Heart right ventricle (tissue), 16 donors: ENCODE measurements around the gene RNF40. TPM values are rescaled to one million over a fixed set of nuclear protein-coding genes. Genes with fewer than 3 reads are reported as not detected.
A peak's percentile ranks its signal among the peaks of the same experiment; 100 is the strongest.

Source experiments
- ATAC-seq, 8 donors: fragments of 200-7000 bp; cut with Tn5 transposase; one replicate each; pipeline ENCODE4 v1.9.1; 2020; ENCODE audit warnings: mild to moderate bottlenecking in 8 of 8, moderate library complexity in 8 of 8, moderate number of reproducible peaks in 1 of 8
- DNase-seq, 2 donors: peaks; one replicate each; pipeline ENCODE4 v3.0.0-alpha.2; 2020
- H3K27ac ChIP-seq, 10 donors: fragments of 200-600 bp; sonication (generic) in 2 of 10; one replicate each; pipeline versions ENCODE4 v1.5.0 to v1.8.0; 2020 to 2022; ENCODE audit warnings: mild to moderate bottlenecking in 3 of 10
- H3K27me3 ChIP-seq, 7 donors: fragments of 200-600 bp; one replicate each; pipeline ENCODE4 v1.8.0; 2021 to 2022; ENCODE audit warnings: mild to moderate bottlenecking in 2 of 7
- H3K36me3 ChIP-seq, 9 donors: fragments of 200-600 bp; sonication (generic) in 1 of 9; one replicate each; pipeline versions ENCODE4 v1.5.0 to v1.8.0; 2020 to 2022; ENCODE audit warnings: mild to moderate bottlenecking in 2 of 9
- H3K4me1 ChIP-seq, 9 donors: fragments of 200-600 bp; sonication (generic) in 1 of 9; one replicate each; pipeline versions ENCODE4 v1.5.0 to v1.8.0; 2020 to 2022; ENCODE audit warnings: mild to moderate bottlenecking in 4 of 9
- H3K4me3 ChIP-seq, 10 donors: fragments of 200-600 bp; sonication (generic) in 2 of 10; one replicate each; pipeline versions ENCODE4 v1.5.0 to v1.8.0; 2020 to 2022; ENCODE audit warnings: mild to moderate bottlenecking in 7 of 10, moderate library complexity in 2 of 10
- H3K9me3 ChIP-seq, 11 donors: fragments of 200-600 bp in 10 of 11; sonication (generic) in 2 of 11; one replicate each; pipeline versions ENCODE4 v1.5.0 to v1.8.0; 2013 to 2022; ENCODE audit warnings: mild to moderate bottlenecking in 2 of 11, control low read depth in 1 of 11, moderate library complexity in 1 of 11
- CTCF ChIP-seq, 9 donors: fragments of 200-600 bp; sonication (generic) in 2 of 9; IDR thresholded peaks; one replicate each; pipeline versions ENCODE4 v1.5.0 to v1.8.0; 2021 to 2022; ENCODE audit warnings: antibody characterized with exemption in 9 of 9, mild to moderate bottlenecking in 5 of 9, moderate library complexity in 1 of 9
- WGBS, 2 donors: extraction: QIAGEN DNeasy Blood & Tissue Kit; methylation state at CpG; one replicate each; pipeline ENCODE4 v1.1.7; 2013; ENCODE audit warnings: inconsistent platforms in 1 of 2; 5-methylcytosine and 5-hydroxymethylcytosine counted together
- intact Hi-C, 10 donors: fragments of 100-400 bp; cut with DNase I; formaldehyde crosslinking; loops; one replicate each; pipeline versions ENCODE4 v1.11.1 to v1.14.2; 2022
- polyA plus RNA-seq, 2 donors: library from polyadenylated mRNA; stranded (reverse); fragments of 200-250 nt; gene quantifications; one replicate each; pipeline ENCODE4 v1.2.3, GENCODE V29; 2013
- total RNA-seq, 10 donors: library from RNA; stranded (reverse); fragmentation: NEBNext Ultra II Directional in 3 of 10; extraction: Animal tissue kit (Norgen Biotek cat#: 25700) in 3 of 10; gene quantifications; one replicate each; pipeline versions ENCODE4 v1.2.1 to v1.2.4, GENCODE V29; 2021 to 2023
- donor health status: Arrhythmogenic right ventricular cardiomyopathy.
- donor health status: ischemic (EF 13 %, LVEDD 7.1; RV severe dilation, severe dysfunction).
- donor health status: healthy with polysubstance abuse.
- donor health status: DM: no; HTN: yes; CAD: no.
- donor health status: DM: no; HTN: no; CAD: no.
- donor health status: ischemic (EF 25% LVEDD 6.9; RV normal size, moderate dysfunction).
- donor health status: ischemic (EF 25% LVEDD 5.7; RV mildly dilated, moderate dysfunction).
- donor health status: healthy.
- donor health status: DM: yes; HTN: yes; CAD: no.
- donor health status: Ischemic cardiomyopathy.
- donor health status: ischemic (EF 35%, LVEDD 5.7; RV mildly dilated, moderate dysfunction).
- donor health status: nonischemic (EF 11% LVEDD 7.7; RV severe dilation, severe dysfunction).
- donor health status: DM: yes; HTN: yes; CAD: no.
- donor health status: PGD.
- donor health status: ischemic (EF 29% LVEDD 5.4; RV normal size, mild dysfunction).
- donor health status: nonischemic (EF 23%, LVEDD 6.1; RV moderate dilation, normal function).

The RNF40 gene
- total and polyA plus RNA-seq, 12 donors: 33.0 to 69.9 (median 42.6) TPM

- Histone ChIP-seq H3K4me3 (no peak overlapping the region), H3K36me3 (peaks cover 12 to 100% (median 71%) of the 10 kb centered on the region in 9 donors), H3K4me1 (peaks cover 0 to 26% (median 0%) of the 10 kb centered on the region in 9 donors), H3K9me3 (no peaks in the 10 kb centered on the region), H3K27me3 (no peaks in the 10 kb centered on the region), H3K27ac (no peak overlapping the region)
- ATAC-seq (no peak), DNase-seq (no peak)
- 81 to 82% methylated on average over 9 of the region's 9 CpGs for WGBS, 2 donors
- no peak for TF ChIP-seq CTCF (IDR thresholded peaks at IDR 0.05)
- intact Hi-C loops: no loop called here
Measured at GRCh38 chr16:30720694-30721093, 41.4 kb upstream of the RNF40 start.

DNA sequence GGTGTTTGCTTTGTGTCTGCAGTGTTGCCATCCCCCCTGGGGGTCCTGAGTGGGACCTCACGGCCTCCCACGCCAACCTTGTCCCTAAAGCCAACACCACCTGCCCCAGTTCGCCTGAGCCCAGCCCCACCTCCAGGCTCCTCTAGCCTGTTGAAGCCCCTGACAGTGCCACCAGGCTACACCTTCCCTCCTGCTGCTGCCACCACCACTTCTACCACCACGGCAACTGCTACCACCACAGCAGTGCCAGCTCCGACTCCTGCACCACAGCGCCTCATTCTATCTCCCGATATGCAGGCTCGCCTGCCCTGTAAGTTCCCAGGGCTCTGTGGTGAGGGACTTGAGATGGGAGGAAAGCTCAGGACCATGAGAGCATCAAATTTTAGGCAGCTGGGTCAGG lies 41.0 kb upstream of the RNF40 start:
- Histone ChIP-seq H3K4me1 (peaks cover 0 to 25% (median 0%) of the 10 kb centered on the region in 9 donors), H3K4me3 (no peak overlapping the region), H3K9me3 (no peaks in the 10 kb centered on the region), H3K27me3 (no peaks in the 10 kb centered on the region), H3K27ac (no peak overlapping the region), H3K36me3 (peaks cover 8 to 100% (median 67%) of the 10 kb centered on the region in 9 donors)
- WGBS, 2 donors: 94% methylated on average over 8 of the region's 8 CpGs
- intact Hi-C loops: no loop called here
- ATAC-seq (no peak), DNase-seq (no peak)
- TF ChIP-seq CTCF (IDR thresholded peaks at IDR 0.05): no peak

GRCh38 chr16:30721606-30722005 lies 40.5 kb upstream of the RNF40 start:
- ATAC-seq: no peak
- Histone ChIP-seq H3K27ac (no peak overlapping the region), H3K27me3 (no peaks in the 10 kb centered on the region), H3K4me1 (peaks cover 0 to 20% (median 0%) of the 10 kb centered on the region in 9 donors), H3K9me3 (no peaks in the 10 kb centered on the region), H3K36me3 (peaks cover 4 to 100% (median 65%) of the 10 kb centered on the region in 9 donors), H3K4me3 (no peak overlapping the region)
- TF ChIP-seq CTCF (IDR thresholded peaks at IDR 0.05): no peak
- no peak for DNase-seq
- intact Hi-C loops: no loop called here
- 91 to 98% methylated on average over 1 of the region's 1 CpG for WGBS, 2 donors

- Histone ChIP-seq H3K4me1 (peaks cover 0 to 20% (median 0%) of the 10 kb centered on the region in 9 donors), H3K36me3 (peaks cover 4 to 100% (median 65%) of the 10 kb centered on the region in 9 donors), H3K4me3 (no peak overlapping the region), H3K9me3 (no peaks in the 10 kb centered on the region), H3K27ac (no peak overlapping the region), H3K27me3 (no peaks in the 10 kb centered on the region)
- ATAC-seq: peak in 3 of 8 donors; percentile 4 to 36 (median 17)
- DNase-seq: no peak
- WGBS, 2 donors: 67 to 74% methylated on average over 6 of the region's 6 CpGs
- TF ChIP-seq CTCF (IDR thresholded peaks at IDR 0.05): peak in 5 of 9 donors; percentile 8 to 27 (median 18)
- intact Hi-C loops: no loop called here
Measured at GRCh38 chr16:30722443-30722842, 39.7 kb upstream of the RNF40 start.
